BJ (cell line): ENCODE data around the gene EHF. TPM values are rescaled to one million over a fixed set of nuclear protein-coding genes. Genes with fewer than 3 reads are reported as not detected.

ENCODE experiments used
- CTCF ChIA-PET: fragments of 350-600 bp; formaldehyde crosslinking; extraction: SDS; loops from one replicate; lab custom pipeline; 2021; ENCODE audit warnings: antibody characterized with exemption, inconsistent platforms; lab: Yijun Ruan, JAX
- POLR2A ChIA-PET: fragments of 300-600 bp; sonication (Branson Sonifier 250); formaldehyde crosslinking; extraction: SDS; loops from one replicate; lab custom pipeline; 2021; ENCODE audit warnings: antibody characterized with exemption; lab: Charles Lee
- DNase-seq: peaks from one replicate; pipeline ENCODE4 v3.0.0-alpha.2; 2011; ENCODE audit warnings: low read depth
- H3K27me3 ChIP-seq: 2 replicates; pipeline ENCODE4 v1.6.0; 2011; ENCODE audit warnings: low read length; ENCODE audit not compliant: control insufficient read depth, insufficient read depth
- H3K36me3 ChIP-seq: 2 replicates; pipeline ENCODE4 v1.5.1; 2011; ENCODE audit warnings: low read length; ENCODE audit not compliant: control insufficient read depth, insufficient read depth
- H3K4me3 ChIP-seq: 2 replicates; pipeline ENCODE4 v1.5.1; 2011; ENCODE audit warnings: low read depth, mild to moderate bottlenecking, control low read depth, low read length
- CTCF ChIP-seq: IDR thresholded peaks from 2 replicates; pipeline ENCODE4 v1.5.1; 2011; ENCODE audit warnings: low read depth, mild to moderate bottlenecking, control low read depth, inconsistent platforms, low read length, moderate library complexity; ENCODE audit not compliant: insufficient read depth
- polyA plus RNA-seq: library from polyadenylated mRNA; depleted of rRNA; stranded (reverse); fragments of >200 nt; gene quantifications from 2 replicates; pipeline ENCODE4 v1.2.3, GENCODE V29; 2011

EHF gene
- polyA plus RNA-seq, 1 experiment: not detected

GRCh38 chr11:34613552-34614056 lies 7.3 kb upstream of the EHF start:
- POLR2A ChIA-PET: no interaction called here
- no peak for TF ChIP-seq CTCF
- CTCF ChIA-PET: interaction anchor here (0.6 kb wide), 1 partner anchor 1447 kb away, joined by 3 read pairs; no protein-coding TSS in a partner anchor

GRCh38 chr11:34614344-34615104 lies 6.4 kb upstream of the EHF start:
- Histone ChIP-seq H3K4me3 (no peak overlapping the region), H3K27me3 (no peaks in the 10 kb centered on the region), H3K36me3 (no peaks in the 10 kb centered on the region)
- ChIA-PET CTCF (interaction anchor here (1.0 to 1.2 kb wide), 2 partner anchors 13 to 29 kb away, joined by 3 to 4 read pairs; no protein-coding TSS in a partner anchor), POLR2A (no interaction called here)
- no peak for TF ChIP-seq CTCF
- no peak for DNase-seq

More at GRCh38 chr11:34613552-34614056, 7.3 kb upstream of the EHF start:
- no peak for DNase-seq
- H3K4me3 ChIP-seq: no peak overlapping the region
- no peaks in the 10 kb centered on the region for H3K27me3 ChIP-seq
- no peaks in the 10 kb centered on the region for H3K36me3 ChIP-seq

DNA sequence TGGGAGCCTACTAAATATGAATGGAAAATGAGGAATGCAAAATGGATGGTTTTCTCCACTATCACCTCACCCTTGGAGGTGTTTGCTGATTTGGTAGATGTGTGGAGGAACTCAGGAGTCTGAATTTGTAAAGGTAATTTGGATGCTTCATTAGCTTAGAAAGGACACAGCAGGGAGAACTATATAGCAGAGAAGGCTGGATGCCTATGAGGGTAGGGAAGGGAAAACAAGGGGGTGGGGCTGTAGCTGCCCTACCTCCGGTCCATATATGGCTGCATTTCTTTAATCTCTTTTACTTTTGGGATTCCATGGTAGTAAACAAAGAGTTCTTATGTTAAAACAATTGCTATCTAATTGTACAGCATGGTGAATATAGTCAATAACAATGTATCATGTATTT lies 4.8 kb upstream of the EHF start:
- DNase-seq: no peak
- ChIA-PET POLR2A (no interaction called here), CTCF (interaction anchor here (0.5 to 1.4 kb wide), 3 partner anchors 9 to 1310 kb away, joined by 3 read pairs; no protein-coding TSS in a partner anchor)
- no peak for TF ChIP-seq CTCF
- Histone ChIP-seq H3K27me3 (no peaks in the 10 kb centered on the region), H3K4me3 (no peak overlapping the region), H3K36me3 (no peaks in the 10 kb centered on the region)

DNA sequence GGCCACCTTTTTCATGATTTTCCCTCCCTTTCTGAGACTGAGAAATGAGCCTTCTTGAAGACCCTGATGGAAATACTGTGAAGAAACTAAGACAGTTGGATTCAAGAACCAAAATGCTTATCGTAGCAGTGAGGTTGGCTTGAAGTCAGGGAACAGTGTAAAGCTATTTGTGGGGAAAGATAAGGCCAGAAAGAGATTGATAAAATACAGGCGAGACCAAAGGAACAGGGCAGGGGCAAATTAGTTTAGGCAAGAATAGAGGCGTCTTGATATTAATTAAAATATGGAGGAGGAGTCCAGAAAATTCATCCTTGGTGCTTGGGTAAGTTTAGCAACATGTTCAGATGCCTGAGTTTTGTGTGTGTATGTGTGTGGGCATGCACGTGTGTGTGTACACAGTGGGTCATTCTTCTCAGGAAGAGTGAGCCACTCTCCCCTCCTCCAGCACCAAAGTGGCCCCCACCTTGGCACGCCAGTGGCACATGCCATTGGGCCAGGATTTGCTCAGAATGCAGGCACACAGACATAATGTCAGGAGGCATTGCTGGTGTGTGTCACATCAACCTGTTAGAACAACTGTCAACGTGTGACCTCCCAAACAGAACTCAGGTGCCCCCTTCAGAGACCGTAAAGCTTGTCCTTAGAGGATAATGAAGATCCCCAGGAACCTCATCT lies 3.9 kb upstream of the EHF start:
- Histone ChIP-seq H3K4me3 (no peak overlapping the region), H3K27me3 (no peaks in the 10 kb centered on the region), H3K36me3 (no peaks in the 10 kb centered on the region)
- ChIA-PET POLR2A (no interaction called here), CTCF (interaction anchor here (0.7 to 1.4 kb wide), 3 partner anchors 10 to 201 kb away, joined by 3 to 4 read pairs (median 3); no protein-coding TSS in a partner anchor)
- DNase-seq: no peak
- no peak for TF ChIP-seq CTCF

DNA sequence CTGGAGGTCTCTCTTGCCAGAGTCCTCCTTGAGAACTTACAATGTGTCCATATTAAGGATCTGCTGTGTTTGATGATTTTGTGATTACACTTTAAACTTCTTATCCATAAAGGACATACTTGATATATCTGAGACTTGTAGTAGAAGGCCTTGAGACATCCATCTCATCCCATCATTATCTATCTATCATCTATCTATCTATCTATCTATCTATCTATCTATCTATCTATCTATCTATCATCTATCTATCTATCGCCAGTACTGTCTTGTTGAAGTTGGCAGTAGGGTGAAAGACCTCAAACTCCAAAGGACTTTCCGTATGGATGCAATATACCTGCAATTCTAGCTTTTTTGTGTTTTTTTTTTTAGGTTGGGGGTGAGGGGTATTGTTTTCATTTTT lies 2.5 kb upstream of the EHF start:
- TF ChIP-seq CTCF: no peak
- no peaks in the 10 kb centered on the region for H3K36me3 ChIP-seq
- POLR2A ChIA-PET: no interaction called here
- CTCF ChIA-PET: no interaction called here
- no peak overlapping the region for H3K4me3 ChIP-seq
- H3K27me3 ChIP-seq: no peaks in the 10 kb centered on the region
- no peak for DNase-seq
